CD4-positive, alpha-beta T cell treated with Interleukin-6 at 100 ng/mL for 8 hours (primary cell): ENCODE data around the gene PNPO.
A peak's percentile ranks its signal among the peaks of the same experiment; 100 is the strongest.

Experiments used
- DNase-seq: peaks from one replicate; pipeline ENCODE4 v3.0.0-alpha.2; 2020; ENCODE audit warnings: mixed read lengths, low spot score

PNPO gene

DNA sequence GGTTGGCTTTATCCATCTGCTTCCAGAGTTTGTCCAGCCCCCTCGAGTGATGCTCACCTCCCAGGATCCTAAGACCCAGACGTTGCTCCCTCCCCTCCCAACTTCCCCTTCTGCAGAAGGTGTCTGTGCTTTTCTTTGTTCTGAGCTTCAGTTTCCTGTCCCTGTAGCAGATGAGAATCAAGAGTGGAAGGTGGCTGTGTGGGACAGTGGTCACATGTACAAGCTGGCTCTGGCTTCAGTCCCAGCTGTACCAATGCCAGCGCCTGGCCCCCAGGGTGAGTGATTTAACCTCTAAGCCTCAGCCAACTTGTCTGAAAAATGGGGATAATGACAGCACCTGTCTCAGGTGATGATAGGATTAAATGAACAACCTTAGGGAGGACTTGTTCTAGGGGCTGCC, 8.6 kb downstream of the PNPO start:
- DNase-seq = peak; percentile 7

DNA sequence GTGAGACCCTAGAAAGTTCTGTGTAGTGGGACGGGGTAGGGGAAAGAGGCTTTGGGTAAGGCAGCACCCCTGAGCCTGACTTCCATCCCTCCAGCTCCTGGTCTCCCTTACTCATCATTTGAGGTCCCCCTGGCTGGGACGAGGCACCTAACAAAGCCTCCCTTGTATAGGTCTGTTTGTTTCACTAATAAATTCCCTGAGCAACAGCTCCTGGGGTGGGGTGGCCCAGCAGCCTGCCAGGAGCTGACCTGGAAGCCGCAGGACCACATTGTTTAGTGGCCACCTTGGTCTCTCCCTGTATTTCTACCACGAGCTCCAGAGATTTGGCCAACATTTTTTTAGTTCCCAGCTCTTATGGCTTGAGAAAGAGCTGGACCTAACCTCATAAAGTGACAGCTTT, 9.1 kb downstream of the PNPO start:
- no peak for DNase-seq

DNA sequence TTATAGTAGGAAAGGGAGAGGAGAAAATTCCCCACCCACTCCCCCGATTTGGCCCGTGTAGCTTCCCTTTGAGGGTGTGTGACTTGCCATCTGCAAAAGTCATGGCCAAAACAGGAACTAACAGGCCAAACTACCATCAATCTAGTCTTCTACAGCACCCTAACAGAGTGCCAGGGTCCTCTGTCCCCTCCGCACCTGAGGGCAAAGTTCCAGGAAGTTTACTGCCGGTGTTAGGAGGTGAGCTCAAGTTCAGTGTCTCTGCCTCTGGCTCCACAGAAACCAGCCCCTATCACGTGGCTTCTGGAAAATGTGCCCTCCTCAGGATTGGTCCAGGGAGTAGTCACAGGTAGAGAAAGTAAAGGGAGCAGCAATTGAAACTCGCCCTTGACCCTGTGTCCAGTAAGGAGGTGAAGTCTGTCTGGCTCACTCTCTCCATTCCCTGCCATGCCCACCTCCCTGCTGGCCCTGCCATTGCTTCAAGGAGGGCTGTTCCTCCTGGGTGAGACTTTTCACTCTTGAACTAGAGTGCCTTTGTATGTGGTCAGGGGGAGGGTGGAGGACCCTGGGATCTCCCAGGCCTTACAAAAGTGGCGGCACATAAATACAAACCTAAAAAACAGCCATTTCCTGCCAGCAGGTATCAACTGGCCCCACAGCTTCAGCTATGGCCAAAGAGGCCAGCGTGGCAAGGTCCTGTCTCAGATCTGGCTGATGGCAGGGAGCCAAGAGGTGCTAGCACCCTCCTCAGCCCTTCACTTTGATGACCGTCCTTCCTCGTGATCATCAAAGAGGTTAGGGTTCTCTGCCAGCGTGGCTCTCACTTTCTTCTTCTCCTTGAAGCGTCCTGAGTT, 11.0 kb downstream of the PNPO start:
- no peak for DNase-seq

DNA sequence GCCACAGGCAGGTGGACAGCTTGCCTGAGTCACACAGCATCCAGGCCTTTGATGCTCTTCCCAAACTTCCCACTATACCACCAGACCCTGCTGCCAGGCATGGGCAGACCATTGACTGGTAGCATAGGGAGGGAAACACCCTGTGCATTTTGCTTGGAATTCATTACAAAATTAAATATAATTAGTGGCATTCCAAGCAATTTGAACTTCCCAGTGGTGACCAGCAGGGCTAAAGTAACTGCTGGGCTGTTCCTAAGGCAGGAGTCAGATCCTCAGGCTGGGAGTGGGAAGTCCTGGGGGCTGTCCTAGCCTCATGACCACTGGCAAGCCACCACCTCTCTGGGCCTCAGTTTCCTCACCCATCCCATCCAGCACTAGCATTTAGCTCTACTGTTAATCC, 12.5 kb downstream of the PNPO start:
- no peak for DNase-seq

DNA sequence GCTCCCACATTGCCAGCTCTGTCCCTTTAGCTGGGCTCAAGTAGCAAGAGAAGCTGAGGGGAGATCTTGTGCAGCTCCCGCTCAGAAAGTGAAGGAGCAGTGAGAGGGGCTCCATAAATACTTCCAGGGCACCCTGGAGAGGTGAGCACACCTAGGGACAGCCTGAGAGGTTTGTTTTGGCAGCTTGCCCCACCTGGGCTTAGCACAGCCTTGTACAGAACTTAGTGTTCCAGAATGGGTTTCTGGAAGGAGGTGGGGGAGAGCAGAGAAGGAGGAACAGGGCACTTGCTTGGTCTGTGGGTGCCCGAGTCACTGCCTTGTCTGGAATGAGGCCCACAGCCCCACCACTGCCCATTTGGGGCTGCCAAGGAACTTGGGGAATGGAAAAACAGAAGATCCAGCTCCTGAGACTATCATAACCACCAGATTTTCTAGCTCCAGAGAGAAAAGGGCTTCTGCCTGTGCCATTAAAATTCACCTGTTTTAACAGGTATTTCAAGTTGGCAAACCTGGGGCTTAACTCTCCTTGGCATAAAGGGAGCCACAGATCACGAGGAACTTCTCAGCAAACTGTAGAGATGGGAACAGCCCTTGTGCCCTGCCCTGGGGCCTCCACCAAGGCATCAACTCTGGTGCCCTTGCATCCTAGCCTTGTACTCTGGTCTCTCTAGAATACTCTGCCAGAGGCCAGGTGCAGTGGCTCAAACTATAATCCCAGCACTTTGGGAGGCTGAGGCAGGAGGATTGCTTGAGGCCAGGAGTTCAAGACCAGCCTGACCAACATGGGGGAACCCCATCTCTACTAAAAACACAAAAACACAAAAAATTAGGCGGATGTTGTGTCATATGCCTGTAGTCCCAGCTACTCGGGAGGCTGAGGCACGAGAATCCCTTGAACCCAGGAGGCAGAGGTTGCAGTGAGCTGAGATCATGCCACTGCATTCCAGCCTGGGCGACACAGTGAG, 14.4 kb downstream of the PNPO start:
- no peak for DNase-seq

DNA sequence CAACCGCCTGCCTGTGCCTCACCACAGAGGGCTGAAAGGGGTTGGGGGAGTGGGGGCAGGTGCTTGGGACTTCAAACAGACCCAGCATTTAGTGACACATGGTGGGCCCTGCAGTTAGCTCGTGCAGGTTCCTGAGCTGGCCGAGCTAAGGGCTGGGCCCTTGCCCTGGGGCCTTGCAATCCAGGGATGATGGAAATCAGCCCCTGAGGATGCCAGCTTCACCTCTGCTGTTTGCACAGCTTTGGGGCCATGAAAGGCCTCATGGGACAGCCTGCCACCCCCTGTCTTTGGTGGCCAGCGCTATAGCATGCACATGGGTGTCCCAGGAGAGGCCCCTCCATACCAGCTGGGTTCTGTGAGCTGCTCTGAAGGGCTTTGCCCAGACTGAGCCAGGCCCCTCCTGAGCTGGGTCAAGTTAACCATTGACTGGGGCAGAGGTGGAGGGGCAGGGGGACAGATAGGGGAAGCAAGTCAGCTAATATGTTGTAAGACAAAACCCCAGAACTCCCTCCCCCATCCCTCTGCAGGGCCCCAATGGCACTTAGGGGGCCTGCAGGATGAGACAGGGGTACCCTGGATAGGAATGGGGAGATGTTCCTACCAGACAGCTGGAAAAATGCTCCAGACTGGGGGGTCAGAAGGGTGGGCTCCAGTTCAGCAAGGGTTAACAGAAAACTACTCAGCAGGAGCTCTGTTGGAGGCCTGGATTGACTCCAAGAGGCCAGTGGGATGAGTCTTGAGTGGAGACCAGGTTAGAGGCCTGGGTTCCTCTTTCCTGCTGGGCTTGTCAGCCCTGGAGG, 15.6 kb downstream of the PNPO start:
- DNase-seq = no peak

DNA sequence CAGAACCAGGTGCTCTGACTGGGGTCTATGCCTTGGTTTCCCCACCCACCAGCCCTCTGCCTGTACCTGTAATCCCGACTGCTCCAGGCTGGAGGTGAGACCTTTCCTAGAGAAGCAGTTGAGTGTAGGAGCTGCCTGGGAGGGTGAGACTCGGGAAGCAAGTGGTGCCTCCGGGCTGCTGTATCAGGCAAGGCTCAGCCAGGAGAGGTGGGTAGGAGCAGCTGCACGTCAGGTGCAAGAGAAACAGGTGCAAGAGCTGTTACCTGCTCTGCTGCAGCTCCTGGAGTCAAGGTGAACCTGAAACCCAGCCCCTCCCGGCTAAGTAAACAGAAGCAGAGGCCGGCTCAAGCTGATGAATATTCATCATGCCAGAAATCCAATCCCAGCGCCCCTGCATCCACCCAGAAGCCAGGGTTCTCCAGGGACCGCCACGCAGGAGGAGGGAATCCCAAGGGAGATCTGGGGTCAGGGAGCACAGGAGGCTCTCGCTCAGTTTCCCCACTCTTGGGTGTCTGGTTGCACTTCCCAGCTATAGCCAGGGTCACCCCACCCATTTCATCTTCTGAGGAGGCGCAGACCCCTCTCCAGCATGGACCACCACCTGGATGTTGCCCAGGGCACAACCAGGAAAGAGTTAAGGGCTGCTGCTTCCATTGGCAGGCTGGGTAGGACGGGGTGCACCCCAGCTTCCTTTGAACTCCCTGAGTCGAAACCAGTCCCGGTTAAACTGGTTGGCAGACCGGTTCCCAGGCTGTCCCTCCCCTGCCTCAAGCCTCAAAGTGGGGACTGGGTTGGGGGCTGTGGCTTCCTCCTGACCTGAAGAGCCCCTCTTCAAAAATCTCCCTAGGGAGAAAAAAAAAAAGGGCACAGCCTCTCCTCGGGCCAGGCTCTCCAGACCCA, 16.5 kb downstream of the PNPO start, which contains the start of gene PRR15L:
PRR15L (minus strand) TSS at position 293 of the 900 bp plus-strand sequence. CDS start 4,649 bp downstream, outside the sequence.
- DNase-seq = no peak

DNA sequence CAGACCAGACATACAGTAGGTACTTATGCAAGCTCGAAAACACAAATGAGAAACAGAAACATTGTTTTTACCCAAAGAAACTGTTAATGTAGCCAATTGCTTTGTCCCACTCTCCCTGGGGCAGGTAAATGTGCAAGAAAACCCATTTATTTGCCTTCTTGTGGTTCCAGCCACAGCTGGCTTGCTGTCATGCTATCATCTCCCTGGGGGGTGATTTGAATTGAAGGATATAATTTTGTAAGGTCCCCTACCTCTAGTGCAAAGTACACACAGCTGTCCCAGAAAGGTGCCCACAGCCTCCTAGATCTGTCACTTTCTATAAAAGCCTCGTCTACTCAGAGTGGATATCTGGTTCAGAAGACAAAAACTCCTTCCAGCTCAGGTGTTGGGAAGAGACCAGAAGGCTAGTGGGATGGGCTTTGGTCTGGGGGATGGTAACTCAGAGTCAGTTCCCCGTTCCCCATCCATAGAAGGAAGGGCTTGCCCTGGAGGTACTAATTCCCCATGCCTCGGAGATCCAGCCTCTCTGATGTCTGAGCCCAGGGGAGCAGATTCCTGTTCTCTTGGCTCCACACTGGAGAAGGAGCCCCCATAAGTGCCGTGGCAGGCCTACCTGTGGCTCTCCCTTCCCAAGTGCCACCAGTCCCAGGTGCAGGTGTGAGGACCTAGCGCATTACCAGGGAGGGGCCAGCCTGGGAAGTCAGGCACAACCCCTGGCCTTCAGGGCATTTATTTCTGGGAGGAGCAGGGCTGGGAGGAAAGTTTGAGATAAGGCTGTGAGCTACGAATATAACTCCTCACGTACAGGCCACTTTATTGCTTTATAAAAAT, 18.7 kb downstream of the PNPO start:
- DNase-seq = no peak

DNA sequence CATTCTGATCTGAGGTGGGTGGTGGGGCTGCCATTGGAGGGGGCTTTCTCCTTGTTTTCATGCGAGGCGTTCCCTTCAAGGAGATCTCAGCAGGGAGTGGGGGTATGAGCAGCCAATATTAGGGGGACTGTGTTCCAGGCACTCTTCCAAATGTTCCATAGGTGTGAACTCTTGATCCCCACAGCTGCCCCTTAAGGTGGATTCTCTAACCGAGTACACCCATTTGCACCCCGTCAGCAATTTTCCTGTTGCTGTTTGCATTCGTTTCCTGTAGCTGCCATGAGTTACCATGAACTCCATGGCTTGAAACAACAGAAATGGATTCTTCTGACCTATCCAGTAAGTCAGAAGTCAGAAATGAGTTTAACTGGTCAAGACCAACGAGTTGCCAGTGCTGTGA, 20.0 kb downstream of the PNPO start:
- no peak for DNase-seq

DNA sequence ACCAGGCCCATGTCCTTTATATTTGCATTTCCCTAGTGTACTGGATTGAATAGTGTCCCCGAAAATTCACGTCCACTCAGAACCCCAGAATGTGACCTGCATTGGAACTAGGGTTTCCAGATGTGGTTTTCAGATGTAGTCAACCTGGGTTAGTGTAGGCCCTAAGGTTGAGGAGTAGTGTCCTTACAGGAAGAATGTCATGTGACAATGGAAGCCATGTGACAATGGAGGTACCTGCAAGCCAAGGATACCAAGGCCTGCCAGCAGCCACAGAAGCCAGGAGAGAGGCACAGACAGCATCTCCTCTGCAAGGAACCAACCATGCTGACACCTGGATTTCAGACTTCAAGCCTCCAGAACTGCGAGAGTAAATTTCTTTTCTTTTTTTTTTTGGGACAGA, 21.5 kb downstream of the PNPO start:
- DNase-seq = no peak

DNA sequence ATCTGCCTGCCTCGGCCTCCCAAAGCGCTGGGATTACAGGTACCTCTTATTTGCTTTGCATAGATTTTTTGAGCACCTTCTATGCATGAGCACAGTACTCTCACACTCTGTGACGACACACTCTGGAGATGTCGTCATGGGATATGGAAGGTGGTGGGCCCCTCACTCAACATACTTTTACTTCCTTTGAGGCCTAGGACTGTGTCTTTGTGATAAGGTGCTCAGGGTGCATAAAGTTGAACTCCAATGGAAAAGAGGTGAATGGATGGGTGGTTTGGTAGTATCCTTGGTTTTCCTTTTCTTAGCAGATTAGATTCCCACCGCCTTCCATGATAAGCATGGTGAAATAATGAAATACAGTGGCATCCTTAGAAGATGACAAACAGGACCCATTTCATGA, 23.5 kb downstream of the PNPO start:
- no peak for DNase-seq

DNA sequence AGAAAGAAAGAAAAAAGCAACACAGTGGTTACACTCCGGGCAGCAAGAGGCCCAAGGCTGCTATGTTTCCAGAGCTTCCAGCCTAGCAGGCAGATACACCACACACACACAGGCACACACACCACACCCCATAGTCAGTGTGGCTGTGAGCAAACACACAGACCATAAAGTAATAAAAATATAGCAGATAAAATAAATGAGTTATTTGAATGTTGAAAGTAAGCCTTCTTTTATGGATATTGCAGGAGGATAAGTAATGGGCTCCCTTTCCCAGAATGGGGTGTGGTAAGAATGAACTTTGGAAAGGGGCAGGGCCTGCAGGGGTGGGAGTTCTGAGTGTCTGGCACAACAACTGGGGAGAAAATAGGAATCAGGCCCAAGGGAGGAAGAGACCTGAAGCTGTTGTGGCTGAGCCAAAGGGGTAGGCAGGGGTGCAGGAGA, 24.7 kb downstream of the PNPO start:
- DNase-seq = no peak

DNA sequence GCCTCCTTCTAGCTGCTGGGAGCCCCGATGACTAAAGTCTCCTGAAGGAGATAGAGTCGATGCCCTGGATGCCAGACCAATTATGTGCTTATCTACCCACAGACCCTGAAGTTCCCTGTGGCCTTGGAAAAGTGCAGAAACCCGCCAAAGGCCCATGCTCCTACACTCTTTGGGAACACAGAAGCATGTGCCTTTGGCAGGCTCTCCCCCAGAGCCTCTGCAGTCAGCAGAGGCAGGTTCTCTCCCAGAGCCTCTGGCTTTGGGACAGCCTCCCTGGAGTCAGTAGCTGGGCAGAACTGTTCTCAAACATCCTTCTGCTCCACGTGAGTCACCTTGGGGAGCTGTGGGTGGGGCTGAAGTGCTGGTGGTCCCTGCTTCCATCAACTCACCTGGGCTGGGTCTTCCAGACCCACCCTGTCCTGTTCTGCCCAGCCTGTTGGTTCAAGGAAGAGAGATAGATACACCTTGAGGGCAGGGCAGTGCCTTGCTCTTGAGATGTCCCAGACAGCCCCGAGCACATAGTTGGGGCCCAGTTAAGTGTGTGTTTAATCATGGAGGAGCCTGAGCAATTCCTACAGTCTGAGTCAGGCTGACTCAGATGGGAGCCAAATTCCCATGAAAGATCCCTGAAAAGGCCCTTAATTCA, 26.4 kb downstream of the PNPO start:
- DNase-seq = no peak

DNA sequence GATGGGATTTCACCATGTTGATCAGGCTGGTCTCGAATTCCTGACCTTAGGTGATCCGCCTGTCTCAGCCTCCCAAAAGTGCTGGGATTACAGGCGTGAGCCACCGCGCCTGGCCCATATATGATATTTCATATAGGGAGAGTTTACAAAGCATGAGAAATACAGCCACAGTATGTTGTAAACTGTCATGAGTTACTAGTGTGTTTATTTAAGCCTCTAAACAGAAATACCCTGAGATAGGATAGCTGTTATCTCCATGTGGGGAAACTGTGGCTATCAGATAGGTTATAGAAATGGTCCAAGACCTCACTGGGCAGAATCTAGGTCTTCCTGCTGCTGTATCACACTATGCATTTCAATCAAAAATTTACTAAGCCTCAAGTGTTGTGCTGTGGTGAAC, 27.5 kb downstream of the PNPO start:
- no peak for DNase-seq

DNA sequence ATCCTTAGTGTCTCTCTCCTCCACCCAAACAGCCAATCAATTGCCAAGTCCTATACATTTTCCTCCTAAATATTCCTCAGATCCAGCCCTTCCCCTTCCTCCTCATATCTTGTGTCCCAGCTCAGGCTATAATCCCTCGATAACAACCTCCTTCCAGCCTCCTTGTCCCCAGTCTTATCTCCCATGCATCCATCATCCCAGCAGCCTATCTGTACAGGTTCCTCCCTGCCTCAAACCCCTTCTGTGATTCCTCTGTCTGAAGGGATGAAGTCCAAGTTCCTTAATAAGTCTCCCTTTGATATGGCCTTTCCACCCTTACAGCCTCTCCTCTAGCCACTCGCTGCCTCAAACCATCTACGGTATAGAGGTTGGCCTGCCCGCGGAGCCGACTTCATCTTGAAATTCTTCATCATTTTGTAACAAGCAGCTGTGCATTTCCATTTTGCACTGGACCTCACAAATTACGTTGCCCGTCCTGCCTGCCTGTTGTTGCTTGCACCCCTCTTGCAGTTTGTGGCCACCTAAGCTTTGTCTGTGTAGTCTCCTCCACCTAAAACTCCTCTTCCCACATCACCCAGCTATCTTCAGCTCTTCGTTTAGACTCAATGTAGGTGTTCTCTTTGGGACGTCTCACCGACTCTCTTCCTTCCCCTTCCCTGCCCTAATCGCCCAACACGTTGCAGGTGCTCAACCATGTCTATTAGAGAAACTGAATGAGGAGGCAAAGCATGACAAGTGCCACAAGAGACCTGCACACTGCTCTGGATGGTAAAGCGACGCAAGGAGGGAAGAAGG, 28.8 kb downstream of the PNPO start:
- DNase-seq = no peak

DNA sequence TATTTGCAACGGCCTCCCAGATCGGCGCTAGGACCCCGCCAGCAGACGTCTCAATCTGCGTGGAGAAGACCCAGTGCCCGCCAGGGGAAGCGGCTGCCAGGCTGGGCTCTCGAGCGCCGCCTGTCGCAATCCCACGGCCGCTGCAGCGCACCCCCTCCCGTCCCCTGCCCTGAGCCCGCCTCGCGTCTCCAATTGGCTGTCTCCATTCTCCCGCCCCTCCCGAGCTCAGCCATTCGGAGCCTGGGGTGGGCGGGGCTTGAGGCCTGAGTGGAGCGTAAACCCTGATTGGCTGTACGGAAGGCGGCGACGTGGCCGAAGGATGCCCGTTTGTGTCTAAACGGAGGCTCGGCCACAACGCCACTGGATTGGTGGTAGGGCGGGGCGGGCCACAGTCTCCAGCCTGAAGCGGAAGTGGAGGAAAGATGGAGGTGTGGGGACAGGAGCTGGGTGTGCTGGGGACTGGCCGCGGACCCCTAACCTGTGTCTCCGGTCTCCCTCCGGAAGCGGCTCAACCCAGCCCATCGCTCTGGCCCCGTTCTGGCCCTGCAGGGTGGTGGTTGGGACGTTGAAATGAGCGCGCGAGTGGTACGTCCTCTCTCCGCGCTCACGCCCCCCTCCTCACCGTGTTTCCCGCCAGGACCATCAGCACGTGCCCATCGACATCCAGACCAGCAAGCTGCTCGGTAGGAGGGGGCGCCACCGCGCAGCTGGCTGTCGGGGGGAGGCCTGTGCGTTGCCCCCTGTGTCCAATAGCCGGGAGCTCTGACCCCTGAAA, 29.5 kb downstream of the PNPO start, which contains the start of gene CDK5RAP3:
CDK5RAP3 (plus strand) TSS at position 389 of the 775 bp plus-strand sequence; CDS start at position 423, 34 bp downstream.
- peak; percentile 99 for DNase-seq

DNA sequence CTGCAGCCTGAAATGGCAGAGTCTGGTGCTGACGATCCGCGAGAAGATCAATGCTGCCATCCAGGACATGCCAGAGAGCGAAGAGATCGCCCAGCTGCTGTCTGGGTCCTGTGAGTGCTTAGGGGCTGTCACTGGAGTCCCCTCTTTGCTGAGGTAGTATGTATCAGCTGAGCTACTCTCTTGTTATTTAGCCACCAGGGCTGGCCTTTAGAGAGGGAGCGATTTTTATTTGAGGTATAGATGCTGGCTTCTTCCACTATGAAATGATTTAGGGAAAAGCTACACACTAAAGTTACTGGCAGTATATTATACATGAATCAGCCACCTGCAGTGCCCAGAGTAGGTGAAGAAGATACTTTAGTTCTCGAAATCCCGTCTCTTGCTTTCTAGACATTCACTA, 32.2 kb downstream of the PNPO start:
- DNase-seq = no peak
